Neural progenitor cell (in vitro differentiated cells): ENCODE data around the gene PCDH1. TPM values are rescaled to one million over a fixed set of nuclear protein-coding genes. Genes with fewer than 3 reads are reported as not detected.

ENCODE experiments used
- DNase-seq: peaks from one replicate; pipeline ENCODE4 v3.0.0-alpha.2; 2016; ENCODE audit warnings: low spot score
- H2AFZ ChIP-seq: fragments of 200-600 bp; sonication (generic); replicated peaks from 2 replicates; pipeline ENCODE4 v1.6.1; 2016; ENCODE audit warnings: antibody characterized with exemption
- H3F3A ChIP-seq: fragments of 200-600 bp; sonication (generic); 2 replicates; pipeline ENCODE4 v1.6.1; 2016; ENCODE audit warnings: antibody characterized with exemption, low read depth
- H3K27ac ChIP-seq: fragments of 200-600 bp; sonication (generic); 2 replicates; pipeline ENCODE4 v1.5.1; 2016; ENCODE audit warnings: mild to moderate bottlenecking
- H3K27me3 ChIP-seq: fragments of 200-600 bp; sonication (generic); 2 replicates; pipeline ENCODE4 v1.6.1; 2016; ENCODE audit warnings: mild to moderate bottlenecking, moderate library complexity
- H3K36me3 ChIP-seq: fragments of 200-600 bp; sonication (generic); 2 replicates; pipeline ENCODE4 v1.5.1; 2016
- H3K4me1 ChIP-seq: fragments of 200-600 bp; sonication (generic); 2 replicates; pipeline ENCODE4 v1.6.1; 2016; ENCODE audit warnings: mixed run types
- H3K4me2 ChIP-seq: fragments of 200-600 bp; sonication (generic); 2 replicates; pipeline ENCODE4 v1.6.1; 2016
- H3K4me3 ChIP-seq: fragments of 200-600 bp; sonication (generic); 2 replicates; pipeline ENCODE4 v1.5.1; 2016
- H3K79me2 ChIP-seq: fragments of 200-600 bp; sonication (generic); 2 replicates; pipeline ENCODE4 v1.6.1; 2016; ENCODE audit warnings: low read depth
- H3K9ac ChIP-seq: fragments of 200-600 bp; sonication (generic); 2 replicates; pipeline ENCODE4 v1.6.1; 2016
- H3K9me3 ChIP-seq: fragments of 200-600 bp; sonication (generic); 2 replicates; pipeline ENCODE4 v1.5.1; 2016; ENCODE audit warnings: low read depth
- H4K20me1 ChIP-seq: fragments of 200-600 bp; sonication (generic); 2 replicates; pipeline ENCODE4 v1.6.1; 2016; ENCODE audit warnings: low read depth
- H3K27ac Mint-ChIP-seq: 3 replicates; pipeline ENCODE4 v1.8.0; 2021; ENCODE audit warnings: mixed read lengths
- H3K27me3 Mint-ChIP-seq: 2 replicates; pipeline ENCODE4 v1.8.0; 2022; ENCODE audit warnings: low read depth, mild to moderate bottlenecking, inconsistent platforms, moderate library complexity, mixed read lengths; ENCODE audit not compliant: insufficient read depth
- H3K36me3 Mint-ChIP-seq: 3 replicates; pipeline ENCODE4 v1.8.0; 2021; ENCODE audit warnings: mixed read lengths
- H3K4me1 Mint-ChIP-seq: 3 replicates; pipeline ENCODE4 v1.8.0; 2021; ENCODE audit warnings: mixed read lengths
- H3K4me3 Mint-ChIP-seq: 3 replicates; pipeline ENCODE4 v1.8.0; 2021; ENCODE audit warnings: mild to moderate bottlenecking, moderate library complexity, mixed read lengths
- H3K9me3 Mint-ChIP-seq: 3 replicates; pipeline ENCODE4 v1.8.0; 2020; ENCODE audit warnings: mixed read lengths
- EZH2 ChIP-seq: fragments of 200-600 bp; sonication (generic); IDR thresholded peaks from 2 replicates; pipeline ENCODE4 v1.6.1; 2017; ENCODE audit warnings: antibody characterized with exemption, mild to moderate bottlenecking, moderate library complexity
- EZH2phosphoT487 ChIP-seq: fragments of 200-600 bp; sonication (generic); IDR thresholded peaks from 2 replicates; pipeline ENCODE4 v1.6.1; 2017; ENCODE audit warnings: antibody characterized with exemption
- total RNA-seq: library from RNA; depleted of rRNA; stranded (reverse); fragments of >200 nt; gene quantifications from 2 replicates; pipeline ENCODE4 v1.2.3, GENCODE V29; 2015; ENCODE audit warnings: low replicate concordance
- TF ChIP-seq, protein P1 (sequence below): fragments of 200-600 bp; sonication (generic); IDR thresholded peaks from 2 replicates; pipeline ENCODE4 v1.5.1; 2017; ENCODE audit warnings: antibody characterized with exemption, mild to moderate bottlenecking

PCDH1 gene
- total RNA-seq, 1 donor from 2014 or later = 24.8 TPM

DNA sequence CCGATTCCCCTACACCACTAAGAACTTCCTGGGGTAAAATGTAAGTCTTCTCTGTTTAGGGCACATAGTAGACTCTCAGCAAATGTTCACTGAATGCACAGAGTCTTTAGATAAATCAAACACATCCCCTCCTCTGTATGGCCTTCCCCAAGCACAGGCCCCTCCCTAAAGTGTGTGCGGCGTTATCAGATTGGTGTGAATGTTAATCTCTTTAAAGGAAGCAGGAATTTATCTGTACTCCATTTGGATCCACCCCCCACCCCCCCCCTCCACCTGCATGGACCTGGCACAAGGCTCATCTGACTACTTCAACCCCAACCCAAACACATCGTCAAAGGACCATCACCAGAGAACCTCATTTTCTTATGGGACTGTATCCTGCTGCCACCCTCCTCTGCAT, 6.3 kb downstream of the PCDH1 start:
- Histone ChIP-seq H3K79me2 (peaks cover 90% of the 10 kb centered on the region), H3K9me3 (no peaks in the 10 kb centered on the region), H3K27ac (peak overlapping the region; percentile 99), H3K36me3 (no peaks in the 10 kb centered on the region), H2AFZ (no peak overlapping the region), H3K9ac (no peak overlapping the region), H3K27me3 (no peaks in the 10 kb centered on the region), H3K4me3 (peak overlapping the region; percentile 40), H4K20me1 (peaks cover 18% of the 10 kb centered on the region), H3K4me1 (peaks cover 47% of the 10 kb centered on the region), H3K4me2 (peak overlapping the region; percentile 77), H3F3A (peaks cover 55% of the 10 kb centered on the region)
- TF ChIP-seq, protein P1, sequence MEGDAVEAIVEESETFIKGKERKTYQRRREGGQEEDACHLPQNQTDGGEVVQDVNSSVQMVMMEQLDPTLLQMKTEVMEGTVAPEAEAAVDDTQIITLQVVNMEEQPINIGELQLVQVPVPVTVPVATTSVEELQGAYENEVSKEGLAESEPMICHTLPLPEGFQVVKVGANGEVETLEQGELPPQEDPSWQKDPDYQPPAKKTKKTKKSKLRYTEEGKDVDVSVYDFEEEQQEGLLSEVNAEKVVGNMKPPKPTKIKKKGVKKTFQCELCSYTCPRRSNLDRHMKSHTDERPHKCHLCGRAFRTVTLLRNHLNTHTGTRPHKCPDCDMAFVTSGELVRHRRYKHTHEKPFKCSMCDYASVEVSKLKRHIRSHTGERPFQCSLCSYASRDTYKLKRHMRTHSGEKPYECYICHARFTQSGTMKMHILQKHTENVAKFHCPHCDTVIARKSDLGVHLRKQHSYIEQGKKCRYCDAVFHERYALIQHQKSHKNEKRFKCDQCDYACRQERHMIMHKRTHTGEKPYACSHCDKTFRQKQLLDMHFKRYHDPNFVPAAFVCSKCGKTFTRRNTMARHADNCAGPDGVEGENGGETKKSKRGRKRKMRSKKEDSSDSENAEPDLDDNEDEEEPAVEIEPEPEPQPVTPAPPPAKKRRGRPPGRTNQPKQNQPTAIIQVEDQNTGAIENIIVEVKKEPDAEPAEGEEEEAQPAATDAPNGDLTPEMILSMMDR = no peak
- no peak for TF ChIP-seq EZH2phosphoT487
- Mint-ChIP-seq H3K4me1 (peaks cover 40% of the 10 kb centered on the region), H3K27ac (no peak overlapping the region), H3K27me3 (peaks cover 13% of the 10 kb centered on the region), H3K36me3 (no peaks in the 10 kb centered on the region), H3K9me3 (no peaks in the 10 kb centered on the region), H3K4me3 (no peak overlapping the region)
- peak; percentile 36 for DNase-seq

DNA sequence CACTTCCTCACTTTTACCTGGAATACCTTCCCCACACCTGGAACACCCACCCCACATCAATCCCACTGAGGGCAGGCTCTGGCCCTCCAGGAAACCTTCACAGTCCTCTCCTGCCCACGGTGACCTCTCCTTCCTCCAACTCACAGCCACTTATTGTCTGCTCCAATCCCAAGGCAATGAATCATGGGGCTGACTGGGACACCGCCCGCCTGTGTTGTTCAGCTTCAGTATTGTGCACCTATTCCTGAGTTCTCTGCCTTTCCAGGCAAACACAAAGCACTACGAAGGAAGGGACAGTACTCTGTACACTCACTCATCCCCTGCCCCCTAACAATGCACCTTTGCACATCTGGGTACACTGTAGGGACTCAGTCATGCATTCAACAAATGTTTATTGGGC, 7.3 kb downstream of the PCDH1 start:
- peaks cover 40% of the 10 kb centered on the region for H3K4me1 Mint-ChIP-seq
- Histone ChIP-seq H3K27me3 (no peaks in the 10 kb centered on the region), H3K27ac (peak overlapping the region; percentile 99), H3K79me2 (peaks cover 80% of the 10 kb centered on the region), H3K9ac (no peak overlapping the region), H3F3A (peaks cover 49% of the 10 kb centered on the region), H4K20me1 (peaks cover 18% of the 10 kb centered on the region), H3K9me3 (no peaks in the 10 kb centered on the region), H3K4me1 (peaks cover 47% of the 10 kb centered on the region), H2AFZ (no peak overlapping the region), H3K4me2 (no peak overlapping the region), H3K36me3 (no peaks in the 10 kb centered on the region), H3K4me3 (no peak overlapping the region)
- no peak overlapping the region for H3K4me3 Mint-ChIP-seq
- no peak for TF ChIP-seq EZH2phosphoT487
- no peak for TF ChIP-seq EZH2
- TF ChIP-seq, protein P1 = no peak
- peaks cover 12% of the 10 kb centered on the region for H3K27me3 Mint-ChIP-seq
- no peaks in the 10 kb centered on the region for H3K9me3 Mint-ChIP-seq
- no peak for DNase-seq
- no peaks in the 10 kb centered on the region for H3K36me3 Mint-ChIP-seq
- H3K27ac Mint-ChIP-seq = no peak overlapping the region

DNA sequence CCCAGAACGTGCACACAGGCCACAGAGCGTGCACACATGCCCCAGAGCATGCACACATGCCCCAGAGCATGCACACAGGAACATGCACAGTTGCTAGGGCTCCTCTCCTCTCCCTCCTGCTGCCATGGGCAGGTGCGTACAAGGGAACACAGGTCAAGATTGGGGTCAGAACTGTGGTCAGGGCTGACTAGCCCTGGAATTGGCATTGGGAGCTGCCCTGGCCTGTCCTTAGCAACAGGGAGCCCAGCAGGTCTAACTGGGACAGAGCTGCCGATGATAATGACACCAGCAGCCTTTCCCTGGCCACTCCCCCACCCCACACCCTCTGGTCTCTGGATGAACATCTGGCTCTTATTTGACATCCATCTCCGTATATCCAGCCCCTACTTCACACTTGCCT, 8.0 kb downstream of the PCDH1 start:
- Histone ChIP-seq H3K4me2 (no peak overlapping the region), H3K36me3 (no peaks in the 10 kb centered on the region), H3K4me1 (peaks cover 44% of the 10 kb centered on the region), H3K27me3 (no peaks in the 10 kb centered on the region), H3K4me3 (no peak overlapping the region), H3K27ac (no peak overlapping the region), H4K20me1 (peaks cover 18% of the 10 kb centered on the region), H3F3A (peaks cover 43% of the 10 kb centered on the region), H3K9me3 (no peaks in the 10 kb centered on the region), H3K79me2 (peaks cover 73% of the 10 kb centered on the region), H2AFZ (no peak overlapping the region), H3K9ac (no peak overlapping the region)
- Mint-ChIP-seq H3K4me3 (no peak overlapping the region), H3K27me3 (peaks cover 6% of the 10 kb centered on the region), H3K36me3 (peaks cover under 1% of the 10 kb centered on the region), H3K4me1 (peaks cover 33% of the 10 kb centered on the region), H3K9me3 (no peaks in the 10 kb centered on the region), H3K27ac (no peak overlapping the region)
- TF ChIP-seq EZH2phosphoT487 (no peak), EZH2 (no peak)
- TF ChIP-seq, protein P1 = no peak
- no peak for DNase-seq
